ENCODE data around the gene ERAP2.

ERAP2 gene

DNA sequence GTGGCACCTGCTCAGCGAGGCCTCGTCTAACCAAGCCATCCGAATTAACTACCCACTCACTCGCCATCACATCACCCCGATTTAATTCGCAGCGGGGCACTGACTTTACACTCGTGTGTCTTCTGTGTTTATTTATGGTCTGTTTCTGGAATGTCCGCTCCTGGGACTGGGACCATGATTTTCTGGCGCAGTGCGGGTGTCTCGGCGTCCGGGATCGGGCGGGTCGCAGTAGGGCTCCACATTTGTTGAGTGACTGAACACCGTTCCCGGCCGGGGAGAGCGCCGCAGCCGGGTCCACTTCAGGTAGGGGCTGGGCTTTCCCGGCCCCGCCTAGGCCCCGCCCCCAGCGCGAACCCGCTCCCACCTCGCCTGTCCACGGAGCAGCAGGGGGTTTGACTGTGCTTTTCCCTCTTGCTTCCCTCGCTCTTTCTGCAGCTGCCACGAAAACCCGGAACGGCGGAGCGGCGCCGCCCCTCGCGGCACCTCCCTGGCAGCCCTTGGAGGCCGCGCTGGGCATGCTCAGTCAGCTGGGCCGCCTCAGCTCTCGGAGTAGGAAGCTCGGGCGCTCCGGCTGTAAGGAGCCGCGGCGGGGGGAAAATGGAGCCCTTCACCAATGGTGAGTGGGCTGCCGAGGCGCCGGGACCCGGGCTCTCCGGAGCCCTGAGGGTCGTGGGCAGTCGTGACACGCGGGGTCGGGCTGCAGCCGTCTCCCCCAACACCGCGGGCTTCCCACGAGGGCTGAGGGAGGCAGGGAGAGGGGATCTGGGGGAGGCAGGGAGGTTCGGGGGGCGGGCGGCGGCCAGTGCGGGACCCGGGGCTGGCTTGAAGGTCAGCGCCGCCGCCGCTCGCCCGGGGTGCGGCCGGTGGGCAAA is 59.5 kb downstream of the ERAP2 start, which contains the start of gene LNPEP:
Gene LNPEP, plus strand, starts transcription at position 522 of the 872 bp plus-strand sequence. Its CDS starts 76 bp downstream, at position 598.
- peak; percentile 69 to 87 for DNase-seq

DNA sequence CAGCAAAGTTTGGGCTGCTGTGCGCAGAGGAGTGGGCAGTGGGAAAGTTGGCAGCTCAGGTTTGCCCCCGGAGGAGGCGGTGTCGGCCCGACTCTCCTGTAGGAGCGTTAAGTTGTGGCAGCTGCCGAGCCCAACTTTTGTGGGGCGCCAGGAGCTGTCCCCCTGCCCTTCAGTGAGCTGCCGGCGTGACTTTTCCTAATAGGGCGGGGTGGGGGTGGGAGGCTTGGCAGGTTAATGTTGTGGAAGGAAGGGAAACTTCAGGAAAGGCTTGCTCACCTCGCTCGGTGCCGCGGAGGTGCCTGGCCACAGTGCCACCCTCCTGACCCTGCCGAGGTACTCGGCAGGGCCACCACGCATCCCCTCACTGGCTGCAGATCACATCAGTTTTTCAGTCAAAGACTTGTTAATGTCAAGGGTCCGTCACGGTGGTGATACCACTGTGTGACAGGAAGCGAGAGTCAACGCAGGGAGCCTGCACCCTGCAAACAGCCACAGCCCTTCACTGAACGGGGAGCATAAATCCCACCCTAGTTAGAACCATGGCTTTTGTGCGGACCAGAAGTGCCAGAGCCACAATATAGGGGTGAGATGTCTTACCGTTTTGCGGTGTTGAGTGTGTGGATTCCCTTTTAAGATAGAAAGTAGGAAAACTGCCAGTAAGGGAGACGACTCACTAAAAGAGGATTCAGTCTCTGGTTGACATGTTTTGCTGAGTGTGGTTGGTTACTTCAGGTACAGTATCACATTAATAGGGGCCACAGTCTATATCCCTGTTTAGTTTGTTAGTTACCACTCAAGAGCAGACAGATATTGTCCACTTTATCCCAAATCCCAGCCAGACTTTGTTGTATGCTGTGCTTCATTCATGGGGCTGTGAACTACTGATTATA is 60.4 kb downstream of the ERAP2 start:
- DNase-seq: no peak

DNA sequence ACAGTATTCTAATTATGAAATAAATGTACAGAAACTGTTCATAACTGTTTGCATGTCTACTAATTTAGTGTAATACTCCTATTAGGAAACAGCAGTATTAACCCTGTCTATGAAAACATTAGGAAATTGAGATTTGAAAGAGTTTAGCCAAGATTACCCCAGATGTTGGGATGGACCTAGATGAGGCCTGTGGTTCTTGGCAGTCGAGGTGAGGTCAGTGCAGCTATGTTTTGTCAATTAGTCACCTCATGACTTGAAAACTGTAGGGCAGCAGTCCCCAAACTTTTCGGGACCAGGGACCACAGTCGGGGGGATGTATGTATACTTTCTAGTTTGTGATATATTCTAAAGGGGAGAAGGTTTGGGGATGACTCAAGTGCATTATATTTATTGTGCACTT is 64.3 kb downstream of the ERAP2 start:
- no peak for DNase-seq

DNA sequence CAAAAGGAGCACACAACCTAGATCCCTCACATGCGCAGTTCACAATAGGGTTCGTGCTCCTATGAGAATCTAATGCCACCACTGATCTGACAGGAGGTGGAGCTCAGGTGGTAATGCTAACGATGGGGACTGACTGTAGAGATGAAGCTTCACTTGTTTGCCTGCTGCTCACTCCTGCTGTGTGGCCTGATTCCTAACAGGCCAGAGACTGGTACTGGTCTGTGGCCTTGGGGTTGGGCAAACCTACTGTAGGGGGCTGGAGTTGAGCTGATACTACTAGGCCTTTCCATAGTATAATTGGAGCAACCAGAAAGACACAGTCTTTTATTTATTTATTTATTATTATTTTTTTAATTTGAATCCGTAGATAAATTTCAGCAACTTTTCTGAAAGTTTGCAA is 64.8 kb downstream of the ERAP2 start:
- DNase-seq: no peak

DNA sequence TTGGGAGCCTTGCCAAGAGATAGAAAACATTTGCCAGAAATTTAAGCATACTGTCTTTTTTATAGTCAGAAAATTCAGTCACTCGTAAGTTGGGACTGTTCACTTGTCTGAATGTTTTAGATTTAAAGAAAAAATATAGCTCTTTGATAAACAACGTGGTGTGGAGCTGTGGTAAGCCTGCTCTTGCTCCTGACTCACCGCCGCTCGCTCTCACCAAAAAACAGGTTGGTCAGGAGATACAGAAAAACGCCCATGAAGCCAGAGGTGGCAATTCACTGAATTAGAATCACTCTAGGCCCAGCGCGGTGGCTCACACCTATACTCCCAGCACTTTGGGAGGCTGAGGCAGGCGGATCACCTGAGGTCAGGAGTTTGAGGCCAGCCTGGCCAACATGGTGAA is 65.8 kb downstream of the ERAP2 start:
- DNase-seq: no peak

DNA sequence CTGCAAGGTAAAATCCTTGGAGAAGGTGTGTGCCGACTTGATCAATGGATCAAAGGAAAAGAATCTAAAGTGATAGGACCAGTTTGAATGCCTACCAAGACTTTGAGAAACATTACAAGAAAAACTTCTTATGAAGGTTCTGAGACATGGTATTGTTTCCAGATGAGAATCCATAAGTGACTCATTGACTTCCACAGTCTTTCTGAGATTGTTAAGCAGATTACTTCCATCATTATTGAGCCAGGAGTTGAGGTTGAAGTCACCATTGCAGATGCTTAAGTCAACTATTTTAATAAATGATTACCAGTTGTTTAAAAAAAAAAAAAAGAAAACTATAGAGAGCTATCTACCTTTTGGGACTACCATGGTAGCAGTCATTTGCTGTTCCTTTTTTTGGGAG is 66.6 kb downstream of the ERAP2 start:
- no peak for DNase-seq

DNA sequence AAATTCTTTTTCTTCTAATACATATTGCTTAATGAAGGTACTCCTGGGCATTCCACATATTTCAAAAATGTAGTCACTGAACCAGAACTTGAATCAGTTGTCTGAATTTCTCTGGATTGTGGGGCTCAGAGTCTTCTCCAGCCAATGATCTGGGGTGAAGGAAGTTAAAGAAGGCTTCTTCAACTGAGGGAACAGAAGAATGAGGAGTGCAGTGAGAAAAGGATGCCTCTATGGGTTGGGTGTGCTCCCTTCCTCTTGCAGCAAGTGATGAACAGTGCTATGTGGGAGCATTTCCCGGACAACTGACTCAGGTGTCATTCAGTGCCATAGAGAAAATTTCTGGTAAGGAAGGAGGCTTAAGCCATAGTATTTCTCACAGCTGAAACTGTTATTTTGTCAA is 67.5 kb downstream of the ERAP2 start:
- DNase-seq: no peak

DNA sequence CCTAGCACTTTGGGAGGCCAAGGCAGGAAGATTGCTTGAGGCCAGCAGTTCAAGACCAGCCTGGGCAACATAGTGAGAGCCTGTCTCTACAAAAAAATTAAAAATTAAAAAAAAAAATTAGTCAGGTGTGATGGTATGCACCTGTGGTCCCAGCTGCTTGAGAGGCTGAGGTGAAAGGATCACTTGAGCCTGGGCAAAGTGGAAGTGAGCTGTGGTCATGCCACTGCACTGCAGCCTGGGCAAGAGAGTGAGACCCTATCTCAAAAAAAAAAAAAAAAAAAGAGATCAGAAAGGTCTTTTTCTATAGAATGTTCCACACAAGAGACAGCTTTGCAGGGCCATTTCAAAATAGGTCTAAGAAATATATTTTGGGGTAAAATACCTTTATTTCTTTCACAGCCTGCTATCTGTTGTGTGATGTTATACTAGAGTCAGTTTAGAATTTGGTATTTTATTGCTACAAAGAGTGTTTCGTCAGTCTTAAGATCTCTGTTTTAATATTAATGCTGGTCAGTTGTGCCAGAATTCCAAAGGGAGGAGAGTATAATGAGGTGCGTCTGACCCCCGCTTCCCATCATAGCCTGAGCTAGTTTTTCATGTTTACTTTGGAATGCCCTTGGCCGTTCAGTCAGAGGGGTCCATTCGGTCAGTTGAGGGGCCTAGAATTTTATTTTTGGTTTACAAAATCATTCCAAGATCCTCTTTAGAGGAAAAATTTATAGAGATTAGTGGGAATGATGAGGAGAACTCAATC is 69.0 kb downstream of the ERAP2 start:
- no peak for DNase-seq

DNA sequence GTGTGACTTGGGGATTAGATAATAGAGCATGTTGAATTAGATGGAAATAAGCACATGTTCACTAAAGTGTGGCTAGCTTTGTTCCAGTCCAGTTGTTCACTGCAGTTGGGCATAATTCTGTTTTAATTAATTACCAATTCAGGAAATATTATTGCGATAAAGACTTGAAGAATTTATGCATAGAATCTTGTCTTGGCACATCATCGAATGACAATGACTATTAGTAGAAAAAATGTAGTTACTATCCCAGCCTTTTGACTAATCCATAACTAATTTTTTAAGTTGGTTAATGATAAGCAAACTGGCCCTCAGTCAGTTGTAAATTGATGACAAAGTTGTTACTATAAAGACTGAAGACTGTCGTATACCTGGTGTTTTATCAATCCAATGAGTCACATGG is 70.1 kb downstream of the ERAP2 start:
- no peak for DNase-seq

DNA sequence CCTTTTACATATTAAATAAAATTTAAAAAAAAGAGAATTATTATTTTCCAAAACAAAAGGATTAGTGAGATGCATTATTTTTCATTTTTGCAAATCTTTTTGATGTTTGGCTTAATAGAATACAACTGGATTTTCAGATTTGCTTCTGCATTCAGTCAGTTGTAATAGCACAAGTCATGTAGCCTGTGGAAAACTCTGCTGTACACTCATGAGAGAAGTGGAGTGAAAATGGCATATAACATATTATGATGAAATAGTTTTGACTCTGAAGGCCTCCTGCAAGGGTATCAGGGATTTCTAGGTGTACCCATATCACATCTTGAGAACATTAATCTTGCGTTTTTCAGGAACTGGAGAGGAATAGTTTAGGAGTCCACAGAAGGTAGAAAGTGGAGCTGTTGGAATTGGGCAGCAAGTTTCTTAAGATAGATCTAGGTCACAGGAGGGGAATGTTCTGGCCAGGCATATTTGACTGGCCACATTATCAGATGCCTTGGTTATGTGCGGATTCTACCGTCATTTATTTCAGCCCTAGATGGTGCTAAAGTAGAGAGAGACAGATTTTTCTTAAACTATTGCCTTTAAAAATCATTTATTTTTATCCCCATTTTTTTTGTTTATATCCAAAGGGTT is 75.9 kb downstream of the ERAP2 start:
- no peak for DNase-seq

DNA sequence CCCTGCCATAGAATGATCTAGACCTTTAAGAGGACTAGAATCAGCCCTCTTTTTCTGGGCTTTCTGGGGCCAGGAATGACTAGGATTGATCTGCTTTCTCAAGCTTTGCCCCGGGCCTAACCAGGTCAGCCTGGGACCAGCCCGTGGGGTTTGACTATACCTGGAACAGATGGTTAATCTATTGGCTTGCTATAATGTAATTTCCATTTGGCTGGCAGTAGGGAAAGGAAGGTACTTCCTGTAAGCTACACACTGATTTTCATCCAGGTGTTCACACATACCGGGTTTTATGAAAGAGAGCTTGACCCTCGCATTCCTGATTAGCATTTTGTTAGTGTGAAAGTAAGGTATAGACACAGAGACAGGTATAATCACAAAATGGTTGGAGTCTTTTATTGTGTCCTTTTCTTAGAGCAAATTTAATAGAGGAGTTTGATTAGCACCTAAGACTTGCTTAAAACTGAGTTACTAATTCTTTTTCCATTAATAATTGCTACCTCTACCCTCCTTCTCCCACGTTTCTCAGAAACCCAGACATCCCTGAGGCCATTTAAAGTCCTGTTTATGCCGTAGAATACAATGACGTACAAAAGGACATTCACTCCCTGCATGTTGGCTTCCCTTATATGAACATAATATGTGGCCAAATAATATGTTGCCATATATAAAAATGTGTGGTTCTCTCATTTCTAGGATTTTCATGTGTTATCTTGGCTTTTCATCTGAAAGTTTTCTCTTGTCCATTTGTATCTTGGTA is 76.9 kb downstream of the ERAP2 start:
- no peak for DNase-seq

DNA sequence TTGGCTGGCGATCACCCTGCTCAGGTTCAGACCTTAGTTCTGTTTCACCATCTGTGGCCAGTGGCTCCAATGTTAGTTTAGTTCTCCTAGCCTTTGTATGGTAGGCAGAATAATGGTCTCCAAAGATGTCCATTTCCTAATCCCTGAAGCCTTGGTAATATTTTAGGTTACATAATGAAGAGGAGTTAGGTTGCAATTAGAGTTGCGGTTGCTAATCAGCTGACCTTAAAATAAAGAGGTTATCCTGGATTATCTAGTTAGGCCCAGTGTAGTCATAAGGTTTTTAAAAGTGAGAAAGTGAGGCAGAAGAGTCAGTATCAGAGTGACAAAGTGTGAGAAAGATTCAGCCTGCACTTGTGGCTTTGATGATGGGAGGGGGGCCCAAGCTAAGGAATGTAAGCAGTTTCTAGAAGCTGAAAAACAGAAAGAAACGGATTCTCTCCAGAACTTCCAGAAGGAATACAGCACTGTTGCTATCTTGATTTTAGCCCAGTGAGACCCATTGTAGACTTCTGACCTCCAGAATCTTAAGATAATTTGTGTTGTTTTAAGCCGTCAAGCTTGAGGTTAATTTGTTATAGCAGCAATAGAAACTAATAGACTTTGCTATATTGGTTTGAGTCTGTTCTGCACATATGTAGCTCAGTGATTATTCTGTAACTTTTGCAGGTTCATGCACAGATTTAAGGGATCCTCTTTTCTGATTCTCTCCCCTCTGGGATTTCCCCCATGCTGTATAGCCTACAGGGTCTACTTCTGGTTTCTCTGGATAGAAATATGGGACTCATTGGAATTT is 81.2 kb downstream of the ERAP2 start:
- DNase-seq: no peak

DNA sequence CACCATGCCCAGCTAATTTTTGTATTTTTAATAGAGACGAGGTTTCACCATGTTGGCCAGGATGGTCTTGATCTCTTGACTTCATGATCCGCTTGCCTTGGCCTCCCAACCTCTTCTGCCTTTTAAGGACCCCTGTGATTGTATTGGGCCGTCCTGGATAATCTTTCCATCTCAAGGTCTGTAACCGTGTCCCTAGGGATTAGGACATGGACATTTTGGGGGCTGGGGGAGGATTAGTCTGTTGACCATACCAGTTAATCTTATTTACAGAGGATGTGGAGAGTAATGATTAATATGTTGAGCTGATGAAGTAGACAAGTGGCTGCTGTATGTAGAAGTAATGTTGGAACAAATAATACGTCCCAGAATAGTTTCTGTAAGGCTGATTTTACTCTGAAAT is 82.7 kb downstream of the ERAP2 start:
- no peak for DNase-seq

DNA sequence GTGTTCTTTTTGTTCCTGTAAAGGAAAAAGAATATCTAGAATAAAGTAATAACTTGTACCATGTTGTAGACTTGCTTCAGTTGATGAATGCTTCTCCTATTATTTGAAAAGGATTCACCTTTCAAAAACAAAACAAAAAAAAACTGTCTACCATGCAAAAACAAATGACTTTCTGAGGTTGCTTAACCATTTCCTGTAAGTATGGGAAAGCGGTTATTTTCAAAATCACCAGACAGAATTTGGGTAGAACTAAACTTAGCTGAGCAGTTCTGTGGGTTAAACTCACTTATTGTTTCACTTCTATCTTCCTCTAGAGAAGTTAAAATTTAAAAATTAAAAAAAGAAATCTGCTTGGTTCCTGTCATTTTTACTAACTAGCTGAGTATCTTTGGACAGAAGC is 84.8 kb downstream of the ERAP2 start:
- no peak for DNase-seq

DNA sequence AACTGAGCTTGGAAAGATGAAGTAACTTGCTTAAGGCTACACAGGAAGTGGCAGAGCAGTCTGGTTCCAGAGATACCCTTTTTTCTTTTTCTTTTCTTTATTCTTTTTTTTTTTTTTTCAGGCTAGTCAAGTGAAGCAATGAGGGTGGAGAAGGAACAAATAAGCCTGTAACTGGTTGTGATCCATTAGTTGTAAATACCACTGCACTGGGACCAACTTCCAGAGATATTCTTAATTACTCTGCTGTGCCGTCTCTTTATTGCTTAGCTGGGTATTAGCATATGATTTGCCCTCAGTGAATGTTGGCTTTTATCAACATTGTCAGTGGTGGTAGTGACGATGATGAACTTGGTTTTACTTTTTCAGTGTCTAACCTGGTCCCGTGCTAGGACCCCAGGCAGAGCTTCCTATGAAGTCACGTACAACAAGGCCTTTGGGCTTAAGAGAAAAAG is 86.3 kb downstream of the ERAP2 start:
- no peak for DNase-seq

DNA sequence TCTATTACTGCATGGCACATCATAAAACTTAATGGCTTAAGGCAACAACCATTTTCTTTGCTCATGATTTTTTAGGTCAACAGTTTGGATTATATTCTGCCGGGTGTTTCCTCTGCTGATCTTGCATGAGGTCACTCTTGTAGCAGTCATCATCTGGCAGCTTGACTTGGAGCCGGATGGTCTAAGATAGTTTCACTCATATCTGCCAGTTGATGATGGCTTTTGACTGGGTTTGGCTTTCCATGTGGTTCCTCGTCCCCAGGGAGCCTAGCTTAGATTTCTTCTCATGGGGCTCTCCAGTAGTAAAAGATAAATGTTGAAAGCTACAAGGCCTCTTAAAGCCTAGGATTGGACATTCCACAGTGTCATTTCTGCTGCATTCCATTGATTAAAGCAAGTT is 87.0 kb downstream of the ERAP2 start:
- peak in 1 of 2 experiments; percentile 3 for DNase-seq

DNA sequence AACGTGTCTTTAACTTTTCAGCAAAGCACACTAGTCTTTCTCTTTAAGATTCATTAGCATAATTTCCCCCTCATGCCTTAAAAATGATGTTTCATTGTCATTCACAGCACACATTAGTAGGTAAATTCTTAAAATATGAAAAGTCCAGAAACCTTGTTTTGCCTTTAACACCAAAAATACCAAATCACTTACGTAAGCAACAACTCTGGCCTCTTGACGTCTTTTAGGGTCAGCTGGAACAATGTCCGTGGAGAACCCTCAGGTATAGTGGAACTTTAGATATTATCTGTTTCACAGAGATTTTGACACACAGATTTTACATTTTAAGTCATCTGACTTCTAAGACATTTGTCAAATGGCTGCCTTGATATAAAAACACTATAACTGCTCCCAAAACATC is 90.5 kb downstream of the ERAP2 start:
- no peak for DNase-seq

DNA sequence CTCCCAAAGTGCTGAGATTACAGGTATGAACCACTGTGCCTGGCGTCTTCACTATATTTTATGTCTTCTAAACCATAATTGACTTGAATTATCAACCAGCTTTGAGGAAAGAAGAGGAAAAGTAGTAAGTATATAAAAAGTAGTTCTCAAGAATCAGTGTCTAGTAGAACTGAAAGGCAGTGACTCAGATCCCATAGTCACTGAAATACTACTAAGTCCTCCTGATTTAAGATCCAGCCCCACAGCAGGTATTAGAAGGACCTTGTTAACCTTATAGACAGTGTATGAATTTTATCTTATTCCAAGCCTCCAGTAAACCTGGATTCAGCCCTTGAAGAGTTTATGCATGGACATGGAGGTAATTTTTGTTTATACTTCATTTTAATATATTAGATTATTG is 91.1 kb downstream of the ERAP2 start:
- no peak for DNase-seq

DNA sequence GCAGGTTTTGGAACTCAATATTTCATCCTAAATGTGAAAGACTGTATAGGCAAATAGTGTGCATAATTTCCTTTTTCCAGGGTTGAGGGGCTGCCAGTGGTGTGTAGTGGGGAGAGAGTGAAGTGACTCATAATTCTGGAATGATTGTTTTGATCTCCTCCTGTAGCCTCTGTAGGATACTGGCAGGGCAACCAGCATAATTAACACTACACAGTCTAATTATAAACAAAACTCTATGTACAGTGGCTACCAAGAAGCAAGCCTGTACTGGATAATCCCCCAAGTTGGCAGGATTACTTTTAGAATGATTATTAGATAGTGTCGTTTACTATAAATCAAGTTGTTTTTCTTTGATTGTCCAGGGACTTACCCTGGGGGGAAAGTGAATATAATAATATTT is 91.8 kb downstream of the ERAP2 start:
- DNase-seq: no peak

DNA sequence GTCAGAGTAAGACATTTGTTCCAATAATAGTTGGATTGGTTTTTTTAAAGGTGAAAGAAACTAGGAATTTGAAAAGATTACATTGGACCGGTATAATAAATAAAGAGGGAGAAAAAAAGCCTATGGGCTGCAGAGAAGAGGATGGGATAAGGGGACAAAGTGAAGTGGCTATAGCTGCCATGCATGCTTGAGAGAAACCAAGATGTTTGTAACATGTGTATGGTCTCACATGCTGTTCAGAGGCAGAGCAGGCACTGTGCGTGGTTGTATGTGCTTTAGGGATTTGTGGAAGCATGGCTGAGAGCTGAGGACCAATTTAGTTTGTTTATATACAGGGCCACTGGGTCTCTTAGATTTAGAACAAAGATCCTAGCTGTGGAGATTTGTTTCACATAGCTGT is 92.3 kb downstream of the ERAP2 start:
- no peak for DNase-seq

Data from cerebellar nuclear complex (tissue), 1 donor.